COLO829 (cell line): ENCODE measurements around the gene NRXN3.

Experiments used
- DNase-seq: peaks from one replicate; pipeline ENCODE4 v3.0.0; 2012; ENCODE audit warnings: low spot score

NRXN3 gene

GRCh38 chr14:79822034-79822433 is 1651.9 kb downstream of the NRXN3 start:
- DNase-seq, result no peak

- peak; percentile 50 for DNase-seq
Observed at GRCh38 chr14:79825046-79825521, 1654.9 kb downstream of the NRXN3 start.

GRCh38 chr14:79826362-79826761 is 1656.2 kb downstream of the NRXN3 start:
- DNase-seq, result no peak

GRCh38 chr14:79829405-79830166 is 1659.4 kb downstream of the NRXN3 start:
- no peak for DNase-seq

- no peak for DNase-seq
Observed at GRCh38 chr14:79831195-79831892, 1661.2 kb downstream of the NRXN3 start.

- no peak for DNase-seq
Observed at GRCh38 chr14:79833781-79834180, 1663.6 kb downstream of the NRXN3 start.

- no peak for DNase-seq
Observed at GRCh38 chr14:79834868-79835267, 1664.7 kb downstream of the NRXN3 start.

GRCh38 chr14:79836577-79836976 is 1666.4 kb downstream of the NRXN3 start:
- DNase-seq, result no peak

GRCh38 chr14:79837699-79838098 is 1667.5 kb downstream of the NRXN3 start:
- no peak for DNase-seq

- no peak for DNase-seq
Observed at GRCh38 chr14:79840103-79840502, 1669.9 kb downstream of the NRXN3 start.

GRCh38 chr14:79840831-79841230 is 1670.7 kb downstream of the NRXN3 start:
- no peak for DNase-seq

- DNase-seq, result no peak
Observed at GRCh38 chr14:79841433-79841832, 1671.3 kb downstream of the NRXN3 start.

- DNase-seq, result no peak
Observed at GRCh38 chr14:79842270-79842669, 1672.1 kb downstream of the NRXN3 start.

GRCh38 chr14:79852950-79853744 is 1683.0 kb downstream of the NRXN3 start:
- no peak for DNase-seq

GRCh38 chr14:79855789-79856188 is 1685.6 kb downstream of the NRXN3 start:
- DNase-seq, result no peak

- no peak for DNase-seq
Observed at GRCh38 chr14:79856381-79856780, 1686.2 kb downstream of the NRXN3 start.

GRCh38 chr14:79861111-79861510 is 1690.9 kb downstream of the NRXN3 start:
- DNase-seq, result no peak

GRCh38 chr14:79862045-79862444 is 1691.9 kb downstream of the NRXN3 start:
- no peak for DNase-seq

GRCh38 chr14:79871136-79871535 is 1701.0 kb downstream of the NRXN3 start:
- no peak for DNase-seq

GRCh38 chr14:79878229-79878628 is 1708.1 kb downstream of the NRXN3 start:
- DNase-seq, result no peak

- no peak for DNase-seq
Observed at GRCh38 chr14:79878785-79879184, 1708.6 kb downstream of the NRXN3 start.

GRCh38 chr14:79881299-79881698 is 1711.1 kb downstream of the NRXN3 start:
- no peak for DNase-seq

- DNase-seq, result no peak
Observed at GRCh38 chr14:79890527-79890926, 1720.4 kb downstream of the NRXN3 start.
